NOMO-1 treated with dmso at 0.1 percent for 144 hours (cell line): ENCODE measurements around the gene MLIP.

Experiments
- DNase-seq: peaks from one replicate; lab custom pipeline; 2025; ENCODE audit not compliant: unreplicated experiment; lab: John Stamatoyannopoulos, UW

Gene MLIP

GRCh38 chr6:54094786-54095185 lies 16.5 kb upstream of the MLIP start:
- no peak for DNase-seq

- no peak for DNase-seq
Observed at GRCh38 chr6:54095723-54096122, 15.5 kb upstream of the MLIP start.

GRCh38 chr6:54096811-54097210 lies 14.4 kb upstream of the MLIP start:
- DNase-seq: peak; percentile 14

- DNase-seq: peak; percentile 23
Observed at GRCh38 chr6:54097753-54098152, 13.5 kb upstream of the MLIP start.

GRCh38 chr6:54098450-54099044 lies 12.7 kb upstream of the MLIP start:
- peak; percentile 0 for DNase-seq

GRCh38 chr6:54099225-54099624 lies 12.0 kb upstream of the MLIP start:
- no peak for DNase-seq

- no peak for DNase-seq
Observed at GRCh38 chr6:54100411-54101006, 10.7 kb upstream of the MLIP start.

- DNase-seq: no peak
Observed at GRCh38 chr6:54102238-54102637, 9.0 kb upstream of the MLIP start.

GRCh38 chr6:54103497-54103896 lies 7.7 kb upstream of the MLIP start:
- DNase-seq: no peak

- no peak for DNase-seq
Observed at GRCh38 chr6:54106727-54107126, 4.5 kb upstream of the MLIP start.

GRCh38 chr6:54107470-54108090 lies 3.7 kb upstream of the MLIP start:
- no peak for DNase-seq

- DNase-seq: no peak
Observed at GRCh38 chr6:54108271-54108670, 3.0 kb upstream of the MLIP start.

GRCh38 chr6:54109586-54109985 lies 1.7 kb upstream of the MLIP start:
- DNase-seq: no peak

- DNase-seq: no peak
Observed at GRCh38 chr6:54112151-54112650, 958 bp downstream of the MLIP start.

- DNase-seq: no peak
Observed at GRCh38 chr6:54114991-54115390, 3.7 kb downstream of the MLIP start.

- no peak for DNase-seq
Observed at GRCh38 chr6:54115966-54116365, 4.7 kb downstream of the MLIP start.

- no peak for DNase-seq
Observed at GRCh38 chr6:54118117-54118516, 6.9 kb downstream of the MLIP start.

- DNase-seq: no peak
Observed at GRCh38 chr6:54125493-54125892, 14.2 kb downstream of the MLIP start.

GRCh38 chr6:54130179-54130578 lies 18.9 kb downstream of the MLIP start:
- no peak for DNase-seq

- no peak for DNase-seq
Observed at GRCh38 chr6:54132587-54132986, 21.3 kb downstream of the MLIP start.

GRCh38 chr6:54133186-54133585 lies 21.9 kb downstream of the MLIP start:
- DNase-seq: no peak

- DNase-seq: no peak
Observed at GRCh38 chr6:54134935-54135334, 23.7 kb downstream of the MLIP start.
